Endothelial cell of umbilical vein (primary cell): Measurements from ENCODE around the gene GRB14. TPM values are rescaled to one million over a fixed set of nuclear protein-coding genes. Genes with fewer than 3 reads are reported as not detected.

ENCODE experiments used
- BruUV-seq: library from RNA; stranded (reverse); fragments of 400-500 nt; replicated peaks from 2 replicates; lab custom pipeline; 2021; lab: Mats Ljungman, UMichigan
- CTCF ChIA-PET: fragments of 300-600, 350-600 bp; sonication (Branson Sonifier 250); formaldehyde crosslinking; loops from one replicate; lab custom pipeline; 2021; ENCODE audit warnings: antibody characterized with exemption, inconsistent platforms; lab: Charles Lee
- POLR2A ChIA-PET: fragments of 300-600, 350-600 bp; sonication (Branson Sonifier 250); formaldehyde crosslinking; loops from one replicate; lab custom pipeline; 2021; ENCODE audit warnings: antibody characterized with exemption, inconsistent platforms; lab: Charles Lee
- DNase-seq: peaks from one replicate; pipeline ENCODE4 v3.0.0-alpha.2; 2011; ENCODE audit warnings: low read depth, low spot score
- FAIRE-seq: peaks from 2 replicates; lab custom pipeline; 2011; peaks lifted over from hg19 to GRCh38; lab: Jason Lieb, UNC
- H2AFZ ChIP-seq: 2 replicates; pipeline ENCODE4 v1.6.0; 2012; ENCODE audit warnings: low read depth, low read length, control low read depth, inconsistent platforms
- H3K27ac ChIP-seq: 2 replicates; pipeline ENCODE4 v1.5.1; 2011; ENCODE audit warnings: low read depth, mild to moderate bottlenecking, control low read depth, low read length, moderate library complexity; ENCODE audit not compliant: insufficient read depth
- H3K27me3 ChIP-seq, 2 experiments: 2 replicates each; pipeline versions ENCODE4 v1.6.0 to v1.6.1; 2011; ENCODE audit warnings: low read length in 2 of 2, mixed read lengths in 1 of 2; ENCODE audit not compliant: control insufficient read depth in 2 of 2, insufficient read depth in 2 of 2
- H3K36me3 ChIP-seq, 2 experiments: 2 replicates in 1 of 2; 3 replicates in 1 of 2; pipeline ENCODE4 v1.5.1; 2011; ENCODE audit warnings: low read length in 2 of 2, mild to moderate bottlenecking in 1 of 2, moderate library complexity in 1 of 2; ENCODE audit not compliant: control insufficient read depth in 2 of 2, insufficient read depth in 2 of 2; ENCODE audit errors: extremely low read depth in 1 of 2
- H3K4me1 ChIP-seq: 3 replicates; pipeline ENCODE4 v1.5.1; 2011; ENCODE audit warnings: mild to moderate bottlenecking, low read length; ENCODE audit not compliant: control insufficient read depth, insufficient read depth; ENCODE audit errors: extremely low read depth
- H3K4me2 ChIP-seq: 2 replicates; pipeline ENCODE4 v1.6.1; 2011; ENCODE audit warnings: low read length, control low read depth, mixed read lengths; ENCODE audit not compliant: insufficient read depth
- H3K4me3 ChIP-seq, 3 experiments: fragments of 200-600 bp in 1 of 3; sonication (generic), shearing (Covaris generic) in 1 of 3; replicated peaks in 1 of 3; 2 replicates each; pipeline ENCODE4 v1.5.1; 2011 to 2016; ENCODE audit warnings: control low read depth in 3 of 3, low read length in 3 of 3, mild to moderate bottlenecking in 2 of 3, inconsistent platforms in 1 of 3, low read depth in 1 of 3, moderate library complexity in 1 of 3; ENCODE audit not compliant: insufficient read depth in 1 of 3
- H3K79me2 ChIP-seq: 2 replicates; pipeline ENCODE4 v1.6.0; 2012; ENCODE audit warnings: low read length, inconsistent platforms; ENCODE audit not compliant: control insufficient read depth, insufficient read depth
- H3K9ac ChIP-seq: replicated peaks from 2 replicates; pipeline ENCODE3; 2011; ENCODE audit warnings: low read length, control low read depth; ENCODE audit not compliant: insufficient read depth; ENCODE audit errors: extremely low read depth
- H3K9me1 ChIP-seq: replicated peaks from 3 replicates; pipeline ENCODE4 v1.6.0; 2011; ENCODE audit warnings: mild to moderate bottlenecking, low read length; ENCODE audit not compliant: control insufficient read depth, insufficient read depth; ENCODE audit errors: extremely low read depth
- H3K9me3 ChIP-seq: replicated peaks from 2 replicates; pipeline ENCODE4 v1.5.1; 2012; ENCODE audit warnings: low read length, inconsistent platforms; ENCODE audit not compliant: control insufficient read depth, insufficient read depth
- H4K20me1 ChIP-seq: replicated peaks from 2 replicates; pipeline ENCODE3; 2011; ENCODE audit warnings: mild to moderate bottlenecking, low read length; ENCODE audit not compliant: control insufficient read depth, insufficient read depth; ENCODE audit errors: extremely low read depth
- CTCF ChIP-seq, 2 donors: IDR thresholded peaks; 1 replicate in 1 of 2; 2 replicates in 1 of 2; pipeline ENCODE4 v1.5.1; 2011; ENCODE audit warnings: low read length in 2 of 2, mild to moderate bottlenecking in 2 of 2, moderate library complexity in 2 of 2, control low read depth in 1 of 2, inconsistent platforms in 1 of 2, low read depth in 1 of 2; ENCODE audit not compliant: insufficient read depth in 1 of 2; ENCODE audit errors: extremely low read depth in 1 of 2
- EZH2 ChIP-seq: IDR thresholded peaks from 2 replicates; pipeline ENCODE4 v1.6.1; 2012; ENCODE audit warnings: borderline replicate concordance, low read depth, mild to moderate bottlenecking, moderate library complexity, low read length, inconsistent platforms; ENCODE audit not compliant: severe bottlenecking
- FOS ChIP-seq: IDR thresholded peaks from 2 replicates; pipeline ENCODE4 v1.6.1; 2011; ENCODE audit warnings: mild to moderate bottlenecking, low read length, moderate library complexity, borderline replicate concordance; ENCODE audit not compliant: insufficient read depth
- GATA2 ChIP-seq: IDR thresholded peaks from 2 replicates; pipeline ENCODE4 v1.7.0; 2011; ENCODE audit warnings: low read depth, mild to moderate bottlenecking, moderate library complexity, mixed read lengths, low read length; ENCODE audit not compliant: insufficient read length, insufficient read depth
- JUN ChIP-seq: IDR thresholded peaks from 2 replicates; pipeline ENCODE4 v1.6.1; 2011; ENCODE audit warnings: borderline replicate concordance, low read depth; ENCODE audit not compliant: insufficient read length, insufficient read depth
- MAX ChIP-seq: IDR thresholded peaks from 2 replicates; pipeline ENCODE4 v1.6.1; 2011; ENCODE audit not compliant: insufficient read depth, insufficient read length
- MYC ChIP-seq: IDR thresholded peaks from one replicate; pipeline ENCODE4 v1.6.1; 2011; ENCODE audit warnings: mild to moderate bottlenecking, low read depth, low read length
- POLR2A ChIP-seq: IDR thresholded peaks from 2 replicates; pipeline ENCODE4 v1.6.1; 2012; ENCODE audit warnings: low read depth, mild to moderate bottlenecking, control low read depth, low read length
- POLR2AphosphoS5 ChIP-seq: IDR thresholded peaks from 2 replicates; pipeline ENCODE4 v1.6.1; 2012; ENCODE audit warnings: low read depth, mild to moderate bottlenecking, control low read depth, low read length, moderate library complexity; ENCODE audit not compliant: insufficient read depth
- dilution Hi-C: fragments of 300-500 bp; cut with MboI; formaldehyde crosslinking; loops from one replicate; pipeline ENCODE4 v1.15.0; 2019; ENCODE audit warnings: low sequenced_read_pairs; ENCODE audit not compliant: extremely low pct_ligation_motif_present
- intact Hi-C: fragments of 100-400 bp; cut with micrococcal nuclease; formaldehyde crosslinking; loops from one replicate; pipeline ENCODE4 v1.10.0; 2022
- polyA plus RNA-seq, 4 experiments: library from polyadenylated mRNA; depleted of rRNA in 3 of 4; stranded (reverse) in 3 of 4; unstranded in 1 of 4; fragments of >200 nt; gene quantifications; 2 replicates each; pipeline versions ENCODE4 v1.2.1 to v1.2.3, GENCODE V29; 2011 to 2012; ENCODE audit warnings: missing spikeins in 1 of 4
- total RNA-seq: library from RNA; stranded (reverse); gene quantifications from 2 replicates; pipeline ENCODE4 v1.2.3, GENCODE V29; 2021

The GRB14 gene
- total and polyA plus RNA-seq, 2 donors (not counting 3 experiments of a cell fraction or from before 2014, with no cell fraction given) = 3.0 to 10.3 TPM

GRCh38 chr2:164514491-164514890 is 106.8 kb downstream of the GRB14 start:
- Histone ChIP-seq H3K4me2 (no peak overlapping the region), H3K36me3 (no peaks in the 10 kb centered on the region), H4K20me1 (no peaks in the 10 kb centered on the region), H3K4me1 (peaks cover 2% of the 10 kb centered on the region), H3K9me1 (no peaks in the 10 kb centered on the region), H3K4me3 (no peak overlapping the region), H3K79me2 (no peaks in the 10 kb centered on the region), H3K27ac (no peak overlapping the region), H3K9me3 (no peaks in the 10 kb centered on the region), H3K9ac (no peak overlapping the region), H2AFZ (no peak overlapping the region), H3K27me3 (no peaks in the 10 kb centered on the region)
- dilution Hi-C loops (no loop called here), intact Hi-C loops (no loop called here)
- no TSS peak for BruUV-seq
- TF ChIP-seq GATA2 = no peak
- TF ChIP-seq MAX = no peak
- TF ChIP-seq POLR2A = no peak
- no peak for TF ChIP-seq EZH2
- no peak for TF ChIP-seq CTCF (IDR thresholded peaks at IDR 0.05; ENCODE audit: extremely low read depth in 1 of 2, insufficient read depth in 1 of 2, low read depth in 1 of 2, low read length in 2 of 2)
- TF ChIP-seq JUN = no peak
- no peak for TF ChIP-seq POLR2AphosphoS5
- no peak for TF ChIP-seq FOS
- TF ChIP-seq MYC = no peak
- POLR2A ChIA-PET = no interaction called here
- CTCF ChIA-PET = interaction anchor here (1.1 to 1.4 kb wide), 2 partner anchors 21 to 24 kb away, joined by 7 to 8 read pairs; no protein-coding TSS in a partner anchor
- DNase-seq (peak; percentile 33), FAIRE-seq (no peak)
